SK-N-MC (cell line): ENCODE measurements around the gene FGF14.
A peak's percentile ranks its signal among the peaks of the same experiment; 100 is the strongest.

Source experiments
- DNase-seq: peaks from one replicate; pipeline ENCODE4 v3.0.0-alpha.2; 2011; ENCODE audit warnings: low read depth, low spot score
- H3K27ac ChIP-seq: fragments of 200-600 bp; sonication (generic); 2 replicates; pipeline ENCODE4 v1.5.1; 2016; ENCODE audit warnings: mixed run types
- H3K36me3 ChIP-seq: fragments of 200-600 bp; sonication (generic); 2 replicates; pipeline ENCODE4 v1.6.1; 2017; ENCODE audit warnings: antibody characterized with exemption, low read length, mixed read lengths; ENCODE audit not compliant: insufficient read depth
- H3K4me3 ChIP-seq: fragments of 200-600 bp; sonication (generic); 2 replicates; pipeline ENCODE4 v1.5.1; 2016
- H3K9ac ChIP-seq: fragments of 200-600 bp; sonication (generic); 2 replicates; pipeline ENCODE4 v1.8.0; 2017; ENCODE audit warnings: mixed run types, mixed read lengths; ENCODE audit not compliant: insufficient read length
- H3K9me3 ChIP-seq: fragments of 200-600 bp; sonication (generic); 2 replicates; pipeline ENCODE4 v1.6.1; 2017; ENCODE audit warnings: low read depth, mild to moderate bottlenecking, antibody characterized with exemption, low read length, moderate library complexity, mixed read lengths
- EZH2 ChIP-seq: fragments of 200-600 bp; sonication (generic); IDR thresholded peaks from one replicate; pipeline ENCODE4 v1.6.1; 2017; ENCODE audit warnings: antibody characterized with exemption
- FOXP2 ChIP-seq: optimal IDR thresholded peaks from 2 replicates; pipeline ENCODE3; 2011; ENCODE audit warnings: mild to moderate bottlenecking, moderate library complexity; ENCODE audit not compliant: insufficient read depth; ENCODE audit errors: extremely low read length, control extremely low read depth
- POLR2AphosphoS5 ChIP-seq: IDR thresholded peaks from 2 replicates; pipeline ENCODE4 v1.6.1; 2012; ENCODE audit warnings: mild to moderate bottlenecking, low read depth, low read length, borderline replicate concordance

The FGF14 gene

DNA sequence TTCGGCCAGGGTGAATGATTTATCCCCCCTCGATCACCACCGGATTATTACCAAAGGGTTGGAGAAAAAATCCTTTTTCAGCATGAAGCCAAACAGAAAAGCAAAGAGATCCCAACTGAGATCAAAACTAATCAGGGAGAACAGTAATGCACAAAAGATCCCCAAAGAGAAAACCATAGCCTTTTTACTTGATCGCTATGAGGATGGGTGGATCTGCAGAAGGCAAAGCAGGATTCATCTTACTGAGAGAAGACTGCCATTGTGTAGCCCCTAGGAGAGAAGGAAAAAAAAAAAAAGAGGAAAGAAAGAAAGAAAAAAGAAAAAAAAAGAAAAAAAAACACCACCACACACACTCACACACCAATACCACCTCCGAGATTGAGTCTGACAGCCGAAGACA, at the start of gene FGF14:
FGF14 (minus strand) TSS at position 283 of the 400 bp plus-strand sequence.
- TF ChIP-seq POLR2AphosphoS5 (no peak), EZH2 (no peak), FOXP2 (no peak)
- H3K9ac ChIP-seq = no peak within 1 kb of the TSS
- peak within 1 kb of the TSS; percentile 73 for H3K4me3 ChIP-seq
- H3K9me3 ChIP-seq = no peaks in the 10 kb centered on the region
- H3K27ac ChIP-seq = no peak within 1 kb of the TSS
- DNase-seq = no peak
- no peaks in the 10 kb centered on the region for H3K36me3 ChIP-seq

DNA sequence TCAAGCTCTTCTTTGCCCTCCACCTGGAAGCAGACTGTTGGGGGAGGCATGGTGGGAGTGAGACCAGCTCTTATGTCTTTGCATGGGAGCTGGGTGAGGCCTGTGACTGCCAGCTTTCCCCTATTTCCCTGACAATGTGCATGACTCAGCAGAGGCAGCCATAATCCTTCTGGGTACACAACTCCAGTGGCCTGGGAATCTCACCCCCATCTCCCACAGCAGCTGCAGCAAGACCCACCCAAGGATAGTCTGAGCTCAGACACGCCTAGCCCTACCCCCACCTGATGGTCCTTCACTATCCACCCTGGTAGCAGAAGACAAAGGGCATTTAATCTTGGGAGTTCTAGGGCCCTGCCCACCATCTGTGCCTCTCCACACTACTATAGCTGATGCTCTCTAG, 41.4 kb upstream of the FGF14 start:
- DNase-seq = no peak
- Histone ChIP-seq H3K36me3 (no peaks in the 10 kb centered on the region), H3K9me3 (no peaks in the 10 kb centered on the region), H3K4me3 (no peak overlapping the region), H3K27ac (no peak overlapping the region), H3K9ac (no peak overlapping the region)
- TF ChIP-seq FOXP2 = no peak
- TF ChIP-seq POLR2AphosphoS5 = no peak
- TF ChIP-seq EZH2 = no peak

DNA sequence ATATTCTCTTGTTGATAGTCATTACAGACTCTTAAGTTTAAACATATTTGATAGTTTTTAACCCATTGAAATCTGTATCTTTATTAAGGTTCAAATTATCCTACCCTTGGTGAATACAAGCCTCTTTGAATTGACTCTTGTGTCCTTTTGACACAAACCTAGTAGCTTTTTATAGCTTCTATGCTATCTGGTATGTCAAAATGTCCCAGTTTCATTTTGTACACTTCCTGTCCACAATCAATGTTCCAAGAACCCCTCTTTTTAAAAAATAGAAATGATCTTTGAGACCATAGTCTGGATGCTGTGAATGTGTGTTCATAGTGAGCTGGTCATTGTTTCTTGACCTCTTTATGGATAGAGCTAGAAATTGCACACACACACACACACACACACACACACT, 39.2 kb upstream of the FGF14 start:
- Histone ChIP-seq H3K4me3 (no peak overlapping the region), H3K27ac (no peak overlapping the region), H3K9ac (no peak overlapping the region), H3K9me3 (no peaks in the 10 kb centered on the region), H3K36me3 (no peaks in the 10 kb centered on the region)
- no peak for DNase-seq
- no peak for TF ChIP-seq POLR2AphosphoS5
- TF ChIP-seq EZH2 = no peak
- no peak for TF ChIP-seq FOXP2

DNA sequence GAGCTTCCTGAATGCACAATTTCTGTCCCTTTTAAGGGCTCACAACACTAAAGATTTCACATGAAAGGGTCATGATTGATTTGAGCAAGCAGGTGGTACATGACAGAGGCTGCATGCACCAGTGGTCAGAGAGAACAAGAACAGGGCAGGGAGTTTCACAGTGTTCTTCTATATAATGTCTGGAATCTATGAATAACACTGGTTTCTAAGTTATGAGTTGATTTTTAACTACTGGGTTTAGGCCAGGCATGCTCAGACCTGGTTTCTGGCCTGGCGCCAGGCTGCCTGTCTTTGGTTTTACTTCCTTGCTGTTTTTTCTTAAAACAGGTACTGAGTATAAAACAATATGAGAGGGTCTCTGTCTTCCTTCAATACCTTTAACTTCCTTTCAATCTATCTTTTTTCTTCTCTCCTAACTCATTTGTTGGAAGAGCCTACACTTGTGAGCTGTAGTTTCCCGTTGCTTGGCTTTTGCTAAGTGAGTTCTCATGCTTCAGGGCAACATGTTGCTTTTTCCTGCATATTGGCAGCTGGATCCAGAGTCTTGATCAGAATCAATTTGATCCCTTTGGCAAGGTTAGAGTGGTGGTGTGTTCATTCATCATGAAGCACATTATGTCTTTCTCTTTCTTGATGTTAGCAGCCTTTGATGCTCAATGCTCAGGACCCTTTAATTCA, 38.5 kb upstream of the FGF14 start:
- no peak overlapping the region for H3K27ac ChIP-seq
- H3K4me3 ChIP-seq = no peak overlapping the region
- no peak overlapping the region for H3K9ac ChIP-seq
- H3K9me3 ChIP-seq = no peaks in the 10 kb centered on the region
- DNase-seq = no peak
- no peaks in the 10 kb centered on the region for H3K36me3 ChIP-seq
- TF ChIP-seq POLR2AphosphoS5 = no peak
- no peak for TF ChIP-seq EZH2
- no peak for TF ChIP-seq FOXP2

DNA sequence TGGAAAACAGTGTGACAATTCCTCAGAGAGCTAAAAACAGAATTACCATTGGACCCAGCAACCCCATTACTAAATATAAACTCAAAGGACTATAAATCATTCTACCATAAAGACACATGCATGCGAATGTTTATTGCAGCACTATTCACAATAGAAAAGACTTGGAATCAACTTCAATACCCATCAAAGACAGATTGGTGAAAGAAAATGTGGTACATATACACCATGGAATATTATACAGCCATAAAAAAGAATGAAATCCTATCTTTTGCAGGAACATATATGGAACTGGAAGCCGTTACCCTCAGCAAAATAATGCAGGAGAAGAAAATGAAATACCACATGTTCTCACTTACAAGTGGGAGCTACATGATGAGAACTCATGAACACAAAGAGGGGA, 20.8 kb upstream of the FGF14 start:
- Histone ChIP-seq H3K4me3 (no peak overlapping the region), H3K27ac (no peak overlapping the region), H3K9me3 (no peaks in the 10 kb centered on the region), H3K36me3 (no peaks in the 10 kb centered on the region), H3K9ac (no peak overlapping the region)
- no peak for DNase-seq
- TF ChIP-seq EZH2 (no peak), POLR2AphosphoS5 (no peak), FOXP2 (no peak)

DNA sequence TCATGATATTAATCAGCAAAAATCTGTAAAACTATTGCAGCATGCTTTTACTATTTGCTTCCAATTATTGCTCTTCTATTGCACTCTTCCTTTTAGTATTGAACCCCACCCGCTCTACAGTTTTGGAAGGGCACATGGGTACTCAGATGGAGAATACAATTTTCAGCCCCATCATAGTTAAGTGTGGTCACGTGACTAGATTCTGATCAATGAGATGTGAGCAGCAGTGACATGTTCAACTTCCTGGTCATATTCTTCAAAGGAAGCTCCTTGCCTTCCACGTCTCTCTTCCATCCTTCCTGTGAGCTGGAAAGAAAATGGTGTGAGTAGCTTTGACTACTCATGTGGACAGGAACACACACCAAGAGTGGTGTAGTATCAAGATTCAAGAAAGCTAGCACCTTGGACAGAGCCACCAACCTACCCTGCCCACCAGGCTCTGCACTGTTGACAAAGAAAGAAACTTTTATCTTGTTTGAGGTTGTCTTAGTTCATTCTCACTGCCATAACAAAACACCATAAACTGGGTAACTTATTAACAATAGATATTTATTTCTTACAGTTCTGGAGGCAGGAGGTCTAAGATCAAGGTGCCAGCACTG, 3.8 kb upstream of the FGF14 start:
- Histone ChIP-seq H3K36me3 (no peaks in the 10 kb centered on the region), H3K27ac (no peak overlapping the region), H3K4me3 (no peak overlapping the region), H3K9me3 (no peaks in the 10 kb centered on the region), H3K9ac (no peak overlapping the region)
- no peak for DNase-seq
- TF ChIP-seq FOXP2 (no peak), EZH2 (no peak), POLR2AphosphoS5 (no peak)

DNA sequence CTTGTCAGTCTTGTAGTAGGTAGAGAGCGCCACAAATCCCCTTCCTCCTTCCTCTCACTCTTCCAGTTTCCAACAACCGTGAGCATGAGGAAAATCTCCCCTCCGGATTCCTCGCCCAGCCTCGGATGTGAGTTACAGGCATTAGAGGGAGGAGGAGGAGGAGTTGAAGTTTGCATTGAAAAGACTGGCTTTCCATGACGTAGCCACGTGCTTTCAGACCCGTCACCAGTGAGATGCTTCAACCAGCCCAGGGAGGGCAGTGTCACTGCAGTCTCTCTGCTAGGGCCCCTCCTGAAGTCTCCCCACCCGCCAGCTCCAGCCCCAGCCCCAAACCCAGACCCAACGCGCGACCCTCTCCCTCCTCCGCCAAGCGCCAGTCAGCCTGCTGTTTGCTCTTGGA, 442 bp upstream of the FGF14 start:
- no peak for DNase-seq
- no peaks in the 10 kb centered on the region for H3K36me3 ChIP-seq
- H3K9me3 ChIP-seq = no peaks in the 10 kb centered on the region
- TF ChIP-seq FOXP2 = no peak
- no peak for TF ChIP-seq EZH2
- TF ChIP-seq POLR2AphosphoS5 = no peak
- H3K27ac ChIP-seq = no peak overlapping the region
- H3K9ac ChIP-seq = no peak overlapping the region
- no peak overlapping the region for H3K4me3 ChIP-seq

DNA sequence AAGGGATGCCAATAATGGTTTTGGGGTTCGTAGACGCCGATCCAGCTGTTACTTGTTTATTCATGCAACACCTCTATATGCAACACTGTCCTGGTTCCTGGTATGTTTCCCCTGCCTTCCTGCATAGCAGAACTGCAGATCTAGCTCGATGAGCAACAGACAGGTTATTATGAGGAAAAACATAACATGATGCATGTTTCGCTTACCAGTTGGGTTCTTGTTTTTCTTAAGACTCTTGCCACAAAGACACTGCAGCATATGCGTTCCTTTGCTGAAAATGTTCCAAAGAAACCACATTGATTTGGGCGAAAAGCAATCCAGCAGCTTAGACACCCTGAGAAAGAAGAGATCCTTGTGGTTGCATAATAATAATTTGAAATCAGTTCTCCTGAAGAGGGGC, 583 bp downstream of the FGF14 start:
- Histone ChIP-seq H3K36me3 (no peaks in the 10 kb centered on the region), H3K4me3 (no peak overlapping the region), H3K9me3 (no peaks in the 10 kb centered on the region), H3K27ac (no peak overlapping the region), H3K9ac (no peak overlapping the region)
- DNase-seq = no peak
- TF ChIP-seq EZH2 = no peak
- no peak for TF ChIP-seq FOXP2

DNA sequence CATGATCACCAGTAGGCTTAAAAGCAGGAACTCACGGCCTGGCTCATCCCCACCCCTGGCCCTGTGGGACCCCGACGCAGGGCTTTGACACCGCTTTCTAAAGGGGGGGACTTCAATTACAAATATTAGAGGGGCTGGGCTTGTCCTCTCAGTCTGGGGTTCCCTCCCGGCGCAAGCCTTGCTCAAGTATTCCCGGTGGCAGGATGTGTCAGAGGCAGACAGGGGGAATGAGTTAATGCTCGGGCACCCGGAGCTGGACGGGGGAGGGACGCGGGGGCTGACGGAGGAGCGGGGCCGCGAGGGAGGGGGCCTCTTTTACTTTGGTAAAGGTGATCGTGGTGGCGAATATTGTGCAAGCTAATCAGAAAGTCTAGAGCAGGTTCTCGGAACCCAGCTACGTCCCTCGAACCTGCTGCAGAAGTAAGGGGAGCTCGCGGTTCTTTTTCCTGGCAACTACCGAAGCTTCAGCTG, 1.1 kb downstream of the FGF14 start:
- no peaks in the 10 kb centered on the region for H3K36me3 ChIP-seq
- peak overlapping the region; percentile 73 for H3K4me3 ChIP-seq
- no peak overlapping the region for H3K27ac ChIP-seq
- no peaks in the 10 kb centered on the region for H3K9me3 ChIP-seq
- peak overlapping the region; percentile 21 for H3K9ac ChIP-seq
- DNase-seq = no peak
- no peak for TF ChIP-seq POLR2AphosphoS5
- TF ChIP-seq EZH2 = no peak
- no peak for TF ChIP-seq FOXP2
